ENCODE data around the gene CTNND2.

CTNND2 gene

GRCh38 chr5:11510889-11511288, 393.4 kb downstream of the CTNND2 start:
- DNase-seq = no peak

- DNase-seq = no peak
Measured at GRCh38 chr5:11509793-11510192, 394.5 kb downstream of the CTNND2 start.

GRCh38 chr5:11507156-11507910, 396.9 kb downstream of the CTNND2 start:
- no peak for DNase-seq

DNA sequence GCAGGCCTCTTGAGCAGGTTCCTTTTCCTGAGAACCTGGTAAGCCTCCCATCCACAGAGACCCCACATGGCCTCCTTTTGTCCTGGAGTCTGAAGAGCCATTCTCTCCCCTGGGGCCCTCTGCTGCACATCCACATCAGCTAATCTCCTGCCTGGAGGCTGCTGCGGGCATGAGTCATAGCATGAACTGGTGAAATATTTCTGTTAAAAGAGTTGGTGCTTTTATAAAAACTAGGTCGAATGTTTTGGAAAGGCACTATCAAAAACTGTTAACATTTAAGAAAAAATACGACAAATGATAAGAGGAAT, 399.4 kb downstream of the CTNND2 start:
- no peak for DNase-seq

- DNase-seq = no peak
Measured at GRCh38 chr5:11504065-11504885, 400.0 kb downstream of the CTNND2 start.

DNA sequence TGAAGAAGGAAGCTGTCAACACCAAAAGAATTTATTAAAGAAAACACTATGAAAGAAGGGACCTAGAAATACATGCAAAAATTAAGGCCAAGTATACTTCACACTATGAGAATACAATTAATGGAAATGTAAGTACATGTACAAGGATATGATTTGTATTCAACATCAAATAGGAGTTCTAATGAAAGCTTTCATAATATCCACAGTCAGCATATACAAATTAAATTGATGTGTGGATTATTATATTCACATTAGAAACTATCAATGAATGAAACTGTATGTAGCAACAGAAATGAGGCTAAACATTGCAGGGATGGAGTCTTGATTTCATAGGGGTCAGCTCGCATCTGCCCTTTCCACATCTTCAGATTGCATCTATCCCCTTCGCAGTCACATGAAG, 401.5 kb downstream of the CTNND2 start:
- DNase-seq = no peak

- DNase-seq = no peak
Measured at GRCh38 chr5:11497651-11498050, 406.6 kb downstream of the CTNND2 start.

GRCh38 chr5:11496137-11496719, 408.0 kb downstream of the CTNND2 start:
- no peak for DNase-seq

GRCh38 chr5:11494340-11494739, 409.9 kb downstream of the CTNND2 start:
- DNase-seq = no peak

DNA sequence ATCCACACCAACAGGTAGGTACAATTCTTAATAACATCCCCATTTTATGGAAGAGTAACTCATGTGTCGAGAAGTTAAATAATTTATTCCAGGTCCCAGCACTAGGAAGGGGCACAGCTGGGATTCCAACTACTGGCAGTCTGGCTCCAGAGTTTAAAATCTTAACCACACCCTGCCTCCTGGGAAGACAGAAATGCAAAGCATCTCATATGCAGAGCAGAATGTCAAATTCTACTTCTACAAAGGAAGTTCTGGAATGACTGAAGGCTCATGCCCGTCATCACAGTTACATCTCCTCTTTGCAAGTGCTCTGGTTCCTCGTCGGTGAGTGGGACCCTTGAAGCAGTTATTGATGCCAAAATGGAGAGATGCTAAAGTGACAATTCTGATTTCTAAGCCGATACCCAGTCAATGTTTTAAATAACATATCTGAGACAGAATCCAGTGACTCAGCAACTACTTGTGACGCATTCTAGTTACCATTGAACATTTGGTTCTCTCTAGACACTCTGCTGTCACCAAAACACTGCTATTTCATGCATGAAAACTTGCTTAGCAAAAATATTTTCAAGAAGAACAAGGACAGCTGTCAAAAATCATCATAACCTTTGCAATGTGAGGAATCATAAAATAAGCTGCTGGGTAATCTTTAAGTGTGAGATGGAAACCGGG, 412.7 kb downstream of the CTNND2 start:
- no peak for DNase-seq

- no peak for DNase-seq
Measured at GRCh38 chr5:11483630-11484029, 420.6 kb downstream of the CTNND2 start.

GRCh38 chr5:11482011-11482410, 422.2 kb downstream of the CTNND2 start:
- no peak for DNase-seq

GRCh38 chr5:11477786-11478185, 426.5 kb downstream of the CTNND2 start:
- no peak for DNase-seq

GRCh38 chr5:11476866-11477265, 427.4 kb downstream of the CTNND2 start:
- DNase-seq = no peak

DNA sequence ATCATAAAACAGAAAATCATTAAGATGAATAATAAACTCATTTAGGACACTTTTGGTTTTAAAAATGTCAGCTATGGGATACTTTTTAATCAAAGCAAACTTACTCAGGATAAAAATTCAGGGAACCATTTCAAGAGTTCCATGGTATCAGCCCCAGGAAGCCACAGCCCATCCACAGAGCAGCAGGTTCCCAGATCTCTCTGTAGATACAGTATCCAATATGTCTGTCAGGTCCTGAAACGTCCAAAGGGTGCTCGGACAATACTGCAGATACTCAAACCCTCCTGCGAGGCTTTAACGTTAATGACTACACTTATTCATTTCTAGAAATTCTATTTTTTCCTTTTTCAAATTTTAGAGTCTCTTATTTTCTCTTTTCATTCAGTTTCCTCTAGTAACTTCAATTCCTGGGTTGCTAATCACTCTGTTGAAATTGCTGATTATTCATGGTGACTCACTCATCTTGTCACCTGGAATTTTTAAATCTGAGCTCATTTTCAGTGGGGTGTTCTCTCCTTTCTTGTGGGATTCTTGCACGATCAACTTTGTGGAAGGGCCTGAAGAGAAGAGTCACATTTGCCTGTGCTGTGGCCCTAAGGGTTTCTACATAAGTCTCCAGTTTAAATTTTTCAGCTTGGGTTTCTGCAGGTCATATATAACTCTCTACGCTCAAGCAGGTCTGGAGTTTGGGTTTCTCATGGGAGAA, 435.8 kb downstream of the CTNND2 start:
- no peak for DNase-seq

- DNase-seq = no peak
Measured at GRCh38 chr5:11467588-11467987, 436.7 kb downstream of the CTNND2 start.

GRCh38 chr5:11459716-11460115, 444.5 kb downstream of the CTNND2 start:
- no peak for DNase-seq

DNA sequence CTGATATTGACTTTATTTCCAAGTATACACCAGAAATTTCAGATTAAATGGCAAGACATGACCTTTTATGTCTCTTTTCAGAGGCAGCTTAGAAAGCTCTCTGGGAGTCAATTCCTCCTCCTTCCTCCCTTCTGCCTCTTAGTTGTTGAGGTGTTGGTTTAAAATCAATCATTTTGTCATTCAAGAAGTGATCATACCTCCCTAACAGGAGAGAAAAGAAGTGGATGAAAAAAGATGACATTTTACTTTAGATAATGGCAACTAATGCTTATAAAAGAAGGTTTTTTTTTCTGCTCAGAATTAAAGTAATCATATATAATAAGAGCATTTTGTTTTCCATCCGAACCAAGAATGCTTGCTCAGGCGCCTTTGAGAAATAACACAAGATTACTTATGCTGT, 448.7 kb downstream of the CTNND2 start:
- no peak for DNase-seq

- no peak for DNase-seq
Measured at GRCh38 chr5:11452852-11453251, 451.4 kb downstream of the CTNND2 start.

DNA sequence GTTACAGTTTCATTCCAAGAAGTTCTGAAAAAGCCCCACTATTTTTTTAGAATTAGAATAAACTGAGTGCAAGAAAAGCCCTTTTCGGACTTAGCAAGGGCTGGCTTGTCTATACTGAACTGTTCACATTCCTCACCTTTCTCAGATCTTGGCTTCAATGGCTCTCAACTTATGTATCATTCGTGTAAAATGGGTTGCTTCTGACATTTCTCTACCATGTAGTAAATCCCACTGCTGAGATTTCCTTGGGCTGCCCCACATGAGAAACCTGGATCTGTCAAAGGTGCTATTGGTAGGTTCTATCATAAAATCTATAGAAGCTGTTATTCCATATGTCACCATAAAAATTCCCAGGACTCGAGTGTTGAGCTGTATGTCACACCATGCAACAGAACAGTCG, 454.3 kb downstream of the CTNND2 start:
- DNase-seq = no peak

- no peak for DNase-seq
Measured at GRCh38 chr5:11449217-11449616, 455.0 kb downstream of the CTNND2 start.

GRCh38 chr5:11443831-11444230, 460.4 kb downstream of the CTNND2 start:
- no peak for DNase-seq

GRCh38 chr5:11432116-11432515, 472.1 kb downstream of the CTNND2 start:
- no peak for DNase-seq

Measured in stimulated activated CD4-positive, alpha-beta T cell treated with anti-CD3 and anti-CD28 coated beads, Interleukin-4, amount 100 ng/mL, for 1 hour (primary cell).